Activated CD8-positive, alpha-beta T cell treated with anti-CD3 and anti-CD28 coated beads for 36 hours (primary cell): ENCODE data around the gene TMPRSS7. TPM values are rescaled to one million over a fixed set of nuclear protein-coding genes. Genes with fewer than 3 reads are reported as not detected.

Source experiments
- ATAC-seq: fragments of 200-7000 bp; cut with Tn5 transposase; one replicate; pipeline ENCODE4 v1.10.0; 2021; ENCODE audit warnings: mild to moderate bottlenecking, moderate library complexity
- CTCF ChIA-PET: fragments of 350-600 bp; sonication (Branson Sonifier 250); formaldehyde crosslinking; loops from one replicate; lab custom pipeline; 2021; ENCODE audit warnings: antibody characterized with exemption; lab: Charles Lee
- POLR2A ChIA-PET: fragments of 350-600 bp; sonication (Branson Sonifier 250); formaldehyde crosslinking; loops from one replicate; lab custom pipeline; 2021; ENCODE audit warnings: antibody characterized with exemption; lab: Charles Lee
- DNase-seq: peaks from one replicate; pipeline ENCODE4 v3.0.0-alpha.2; 2020
- H3K27ac Mint-ChIP-seq: one replicate; pipeline ENCODE4 v1.8.0; 2021; ENCODE audit warnings: mild to moderate bottlenecking, mixed read lengths
- H3K27me3 Mint-ChIP-seq: one replicate; pipeline ENCODE4 v1.8.0; 2021; ENCODE audit warnings: mixed read lengths
- H3K36me3 Mint-ChIP-seq: one replicate; pipeline ENCODE4 v1.8.0; 2021; ENCODE audit warnings: low read depth, mixed read lengths
- H3K4me1 Mint-ChIP-seq: one replicate; pipeline ENCODE4 v1.8.0; 2021; ENCODE audit warnings: low read depth, mixed read lengths
- H3K4me3 Mint-ChIP-seq: one replicate; pipeline ENCODE4 v1.8.0; 2021; ENCODE audit warnings: mild to moderate bottlenecking, moderate library complexity, mixed read lengths
- H3K9me3 Mint-ChIP-seq: one replicate; pipeline ENCODE4 v1.8.0; 2021; ENCODE audit warnings: mixed read lengths
- intact Hi-C: fragments of 100-400 bp; cut with micrococcal nuclease; formaldehyde crosslinking; loops from one replicate; pipeline ENCODE4 v1.10.0; 2022
- total RNA-seq, 2 experiments: library from RNA; stranded (reverse); gene quantifications; one replicate each; pipeline ENCODE4 v1.2.3, GENCODE V29; 2021
- TF ChIP-seq, protein P1 (sequence below): fragments of 200-600 bp; IDR thresholded peaks from one replicate; pipeline ENCODE4 v1.8.0; 2022; ENCODE audit warnings: antibody characterized with exemption, mild to moderate bottlenecking

Gene TMPRSS7
- total RNA-seq, 2 experiments from 2014 or later: not detected

DNA sequence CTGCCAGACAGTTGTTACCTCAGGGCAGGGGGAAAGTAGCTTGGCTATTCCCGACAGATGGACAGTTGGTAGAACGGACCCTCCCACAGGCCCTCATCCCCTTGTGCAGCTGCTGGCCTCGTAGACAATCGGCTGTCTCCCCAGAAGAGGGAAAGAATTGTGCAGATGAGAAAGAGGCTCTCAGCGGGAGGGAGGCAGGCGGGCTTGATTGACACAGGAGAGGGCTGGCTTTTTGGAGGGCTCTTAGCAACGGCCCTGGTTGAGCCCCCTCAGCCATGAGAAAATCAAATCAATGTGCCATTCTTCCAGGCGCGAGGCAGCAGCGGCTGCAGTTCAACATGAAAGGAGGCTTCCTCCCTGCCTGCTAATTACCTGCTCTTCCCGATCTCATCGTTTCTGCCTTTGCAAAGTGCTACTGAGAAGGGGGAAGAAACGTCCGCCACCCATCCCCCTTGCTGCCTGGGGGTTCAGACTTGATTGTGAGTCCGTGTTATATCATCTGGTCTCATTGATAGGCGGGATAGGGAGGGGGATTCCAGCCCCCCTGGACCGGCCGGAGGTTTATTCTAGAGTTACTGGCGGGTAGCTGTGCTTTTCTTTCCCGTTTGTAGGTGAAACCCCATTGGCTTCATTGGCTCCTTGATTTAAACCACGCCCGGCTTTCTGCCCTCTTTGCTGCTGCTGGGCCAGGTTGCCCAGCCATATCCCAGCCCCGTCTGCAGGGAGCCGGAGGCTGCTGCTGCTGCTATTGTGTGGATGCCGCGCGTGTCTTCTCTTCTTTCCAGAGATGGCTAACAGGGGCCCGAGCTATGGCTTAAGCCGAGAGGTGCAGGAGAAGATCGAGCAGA is 35.7 kb upstream of the TMPRSS7 start, which contains the start of gene TAGLN3:
Gene TAGLN3, plus strand, starts transcription at position 287 of the 848 bp plus-strand sequence. Its CDS starts 501 bp downstream, at position 788.
- Mint-ChIP-seq H3K4me1 (peaks cover 35% of the 10 kb centered on the region), H3K27ac (no peak within 1 kb of the TSS), H3K27me3 (no peaks in the 10 kb centered on the region), H3K9me3 (no peaks in the 10 kb centered on the region), H3K4me3 (peak within 1 kb of the TSS; percentile 61), H3K36me3 (peaks cover under 1% of the 10 kb centered on the region)
- ATAC-seq (no peak), DNase-seq (peak; percentile 32)
- TF ChIP-seq, protein P1, sequence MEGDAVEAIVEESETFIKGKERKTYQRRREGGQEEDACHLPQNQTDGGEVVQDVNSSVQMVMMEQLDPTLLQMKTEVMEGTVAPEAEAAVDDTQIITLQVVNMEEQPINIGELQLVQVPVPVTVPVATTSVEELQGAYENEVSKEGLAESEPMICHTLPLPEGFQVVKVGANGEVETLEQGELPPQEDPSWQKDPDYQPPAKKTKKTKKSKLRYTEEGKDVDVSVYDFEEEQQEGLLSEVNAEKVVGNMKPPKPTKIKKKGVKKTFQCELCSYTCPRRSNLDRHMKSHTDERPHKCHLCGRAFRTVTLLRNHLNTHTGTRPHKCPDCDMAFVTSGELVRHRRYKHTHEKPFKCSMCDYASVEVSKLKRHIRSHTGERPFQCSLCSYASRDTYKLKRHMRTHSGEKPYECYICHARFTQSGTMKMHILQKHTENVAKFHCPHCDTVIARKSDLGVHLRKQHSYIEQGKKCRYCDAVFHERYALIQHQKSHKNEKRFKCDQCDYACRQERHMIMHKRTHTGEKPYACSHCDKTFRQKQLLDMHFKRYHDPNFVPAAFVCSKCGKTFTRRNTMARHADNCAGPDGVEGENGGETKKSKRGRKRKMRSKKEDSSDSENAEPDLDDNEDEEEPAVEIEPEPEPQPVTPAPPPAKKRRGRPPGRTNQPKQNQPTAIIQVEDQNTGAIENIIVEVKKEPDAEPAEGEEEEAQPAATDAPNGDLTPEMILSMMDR: no peak
- ChIA-PET CTCF (interaction anchor here (0.7 to 21.1 kb wide), 3 partner anchors 10 to 44 kb away, joined by 3 to 477 read pairs (median 19); no protein-coding TSS in a partner anchor), POLR2A (interaction anchor here (0.8 to 1.5 kb wide), 2 partner anchors 15 to 17 kb away, joined by 4 to 5 read pairs; no protein-coding TSS in a partner anchor)
- intact Hi-C loops: no loop called here

DNA sequence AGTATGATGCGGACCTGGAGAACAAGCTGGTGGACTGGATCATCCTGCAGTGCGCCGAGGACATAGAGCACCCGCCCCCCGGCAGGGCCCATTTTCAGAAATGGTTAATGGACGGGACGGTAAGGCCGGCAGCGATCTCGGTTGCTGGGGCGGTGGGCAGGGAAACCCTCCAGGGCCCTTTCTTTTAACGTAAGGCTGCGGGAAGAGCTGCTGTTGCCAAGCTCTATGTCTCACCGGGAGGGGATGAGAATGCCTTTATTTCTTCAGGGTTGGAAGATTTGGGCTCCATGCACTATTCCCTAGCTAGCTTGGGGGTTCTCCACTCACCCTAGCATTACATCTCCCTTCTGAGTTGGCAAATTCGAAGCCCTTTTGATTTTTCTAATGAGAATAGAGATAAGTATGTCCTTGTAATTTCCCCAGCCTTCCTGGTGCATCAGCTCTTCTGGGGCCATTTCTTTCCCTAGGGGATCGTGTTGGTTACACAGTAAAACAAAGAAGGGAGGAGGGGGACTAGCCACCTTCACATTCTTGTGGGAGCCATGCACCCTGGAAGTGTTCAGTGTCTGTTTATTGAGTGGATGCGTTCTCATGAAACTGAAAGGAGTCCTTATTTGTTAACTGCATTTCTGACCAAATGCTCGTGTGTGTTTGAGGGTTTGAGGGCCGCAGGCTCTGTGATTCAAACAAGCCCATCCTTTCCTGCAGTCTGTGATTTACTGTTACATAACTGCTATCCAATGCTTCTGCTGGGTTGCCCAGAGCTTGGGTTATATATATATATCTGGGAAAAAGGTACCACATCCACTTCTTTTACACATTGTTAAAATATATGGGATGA is 34.8 kb upstream of the TMPRSS7 start:
- TF ChIP-seq, protein P1: no peak
- no peaks in the 10 kb centered on the region for H3K36me3 Mint-ChIP-seq
- ATAC-seq (no peak), DNase-seq (no peak)
- ChIA-PET CTCF (interaction anchor here (0.7 to 21.1 kb wide), 3 partner anchors 11 to 44 kb away, joined by 3 to 477 read pairs (median 19); no protein-coding TSS in a partner anchor), POLR2A (interaction anchor here (0.8 to 1.5 kb wide), 3 partner anchors 14 to 133 kb away, joined by 4 to 5 read pairs (median 4); no protein-coding TSS in a partner anchor)
- no peak overlapping the region for H3K27ac Mint-ChIP-seq
- H3K4me3 Mint-ChIP-seq: peak overlapping the region; percentile 61
- H3K9me3 Mint-ChIP-seq: no peaks in the 10 kb centered on the region
- intact Hi-C loops: no loop called here
- H3K4me1 Mint-ChIP-seq: peaks cover 44% of the 10 kb centered on the region
- H3K27me3 Mint-ChIP-seq: no peaks in the 10 kb centered on the region

DNA sequence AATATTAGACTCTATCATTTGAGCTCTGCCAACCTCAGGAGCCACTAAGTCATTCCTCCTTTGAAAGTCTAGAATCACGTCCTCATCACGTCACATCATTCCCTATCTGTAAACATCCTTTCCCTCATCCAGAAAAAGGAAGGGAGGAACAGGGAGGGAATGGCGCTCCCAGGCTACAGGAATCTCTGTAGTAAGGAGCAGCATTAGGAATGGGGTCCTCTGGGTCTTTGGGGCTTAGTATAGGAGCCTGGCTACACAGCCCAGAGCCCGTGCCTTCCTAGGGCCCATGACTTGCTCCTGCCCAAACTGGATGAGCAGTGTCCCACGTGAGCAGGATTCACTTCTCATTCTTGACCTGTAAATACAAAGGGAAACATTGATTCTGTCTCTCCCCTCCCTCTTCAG is 34.2 kb upstream of the TMPRSS7 start:
- peaks cover 50% of the 10 kb centered on the region for H3K4me1 Mint-ChIP-seq
- H3K27me3 Mint-ChIP-seq: no peaks in the 10 kb centered on the region
- DNase-seq (no peak), ATAC-seq (no peak)
- H3K9me3 Mint-ChIP-seq: no peaks in the 10 kb centered on the region
- intact Hi-C loops: no loop called here
- H3K27ac Mint-ChIP-seq: no peak overlapping the region
- TF ChIP-seq, protein P1: no peak
- ChIA-PET POLR2A (interaction anchor here (1.1 to 1.5 kb wide), 2 partner anchors 15 to 132 kb away, joined by 4 read pairs; no protein-coding TSS in a partner anchor), CTCF (interaction anchor here (21.1 kb wide), 1 partner anchor 13 kb away, joined by 477 read pairs; no protein-coding TSS in a partner anchor)
- H3K4me3 Mint-ChIP-seq: no peak overlapping the region
- H3K36me3 Mint-ChIP-seq: no peaks in the 10 kb centered on the region

DNA sequence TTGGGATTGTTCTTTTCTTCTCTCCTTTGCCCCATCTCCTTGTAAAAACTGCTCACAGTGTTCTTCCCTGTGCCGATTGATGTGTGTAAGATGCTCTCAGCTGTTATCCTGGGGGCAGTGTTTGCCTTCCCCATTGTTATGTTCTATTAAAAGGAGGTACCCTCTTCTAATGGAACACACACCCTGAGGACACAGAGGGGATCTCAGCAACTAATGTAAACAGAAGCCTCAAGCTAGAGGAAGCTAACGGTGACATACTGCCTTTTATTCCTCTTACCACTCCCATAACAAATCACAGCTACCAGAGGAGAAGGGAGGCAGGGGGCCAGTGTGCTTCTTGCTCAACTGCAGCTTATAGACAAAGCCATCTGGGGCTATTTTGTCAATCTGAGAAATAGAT is 33.6 kb upstream of the TMPRSS7 start:
- DNase-seq (no peak), ATAC-seq (no peak)
- ChIA-PET POLR2A (interaction anchor here (1.1 to 3.2 kb wide), 2 partner anchors 22 to 131 kb away, joined by 4 to 15 read pairs; partner anchors contain the start of gene ABHD10), CTCF (interaction anchor here (1.7 to 21.1 kb wide), 4 partner anchors 10 to 283 kb away, joined by 7 to 477 read pairs (median 39); no protein-coding TSS in a partner anchor)
- no peaks in the 10 kb centered on the region for H3K9me3 Mint-ChIP-seq
- TF ChIP-seq, protein P1: no peak
- intact Hi-C loops: no loop called here
- H3K4me1 Mint-ChIP-seq: peaks cover 51% of the 10 kb centered on the region
- H3K27ac Mint-ChIP-seq: no peak overlapping the region
- H3K36me3 Mint-ChIP-seq: no peaks in the 10 kb centered on the region
- H3K27me3 Mint-ChIP-seq: no peaks in the 10 kb centered on the region
- H3K4me3 Mint-ChIP-seq: no peak overlapping the region
